ENCODE results near the gene EIF4B. TPM values are rescaled to one million over a fixed set of nuclear protein-coding genes. Genes with fewer than 3 reads are reported as not detected.
A peak's percentile ranks its signal among the peaks of the same experiment; 100 is the strongest.

EIF4B gene
- total RNA-seq, 6 experiments from 2014 or later, result 143 to 270 (median 180) TPM

- no peaks in the 10 kb centered on the region for H3K27me3 ChIP-seq
- peak; percentile 67 to 78 (median 74) for ATAC-seq
- WGBS (ENCODE audit: insufficient coverage, low coverage, low lambda C conversion rate, missing lambda C conversion rate), result 34% methylated on average over 4 of the region's 5 CpGs
Observed at GRCh38 chr12:53061404-53062010, 55.3 kb downstream of the EIF4B start.

GRCh38 chr12:53062011-53062961 lies 56.0 kb downstream of the EIF4B start:
- H3K4me1 ChIP-seq, result peaks cover 0 to 23% (median 14%) of the 10 kb centered on the region in 4 donors
- H3K36me3 ChIP-seq, result peaks cover 0 to 62% (median 29%) of the 10 kb centered on the region in 4 donors
- H3K4me3 ChIP-seq, result no peak overlapping the region
- WGBS (ENCODE audit: insufficient coverage, low coverage, low lambda C conversion rate, missing lambda C conversion rate), result 49% methylated on average over 5 of the region's 20 CpGs
- TF ChIP-seq POLR2A (IDR thresholded peaks at IDR 0.05), result no peak
- TF ChIP-seq CTCF (IDR thresholded peaks at IDR 0.05), result no peak
- H3K27ac ChIP-seq, result peak overlapping the region in 2 of 3 donors; percentile 26 to 57
- peak in 1 of 3 donors; percentile 51 for DNase-seq
- no peaks in the 10 kb centered on the region for H3K9me3 ChIP-seq
- no peak for ATAC-seq
- no peaks in the 10 kb centered on the region for H3K27me3 ChIP-seq
- intact Hi-C loops (cut with DNase I), result loop anchor here in 1 of 2 donors (5.0 to 10.0 kb wide), 3 partner anchors 35 to 133 kb away; partner anchors contain the start of gene IGFBP6

More at GRCh38 chr12:53061404-53062010, 55.3 kb downstream of the EIF4B start:
- Histone ChIP-seq H3K4me1 (peaks cover 0 to 23% (median 14%) of the 10 kb centered on the region in 4 donors), H3K4me3 (no peak overlapping the region), H3K9me3 (no peaks in the 10 kb centered on the region), H3K27ac (peak overlapping the region; percentile 26 to 57 (median 43)), H3K36me3 (peaks cover 0 to 70% (median 33%) of the 10 kb centered on the region in 4 donors)
- TF ChIP-seq POLR2A (IDR thresholded peaks at IDR 0.05) (no peak), CTCF (IDR thresholded peaks at IDR 0.05) (peak in 2 of 4 donors; percentile 5 to 38)
- intact Hi-C loops (cut with DNase I), result loop anchor here in 1 of 2 donors (5.0 to 10.0 kb wide), 3 partner anchors 36 to 133 kb away; partner anchors contain the start of gene IGFBP6
- peak; percentile 90 to 95 (median 92) for DNase-seq

- no peak overlapping the region for H3K4me3 ChIP-seq
- no peaks in the 10 kb centered on the region for H3K27me3 ChIP-seq
- WGBS (ENCODE audit: insufficient coverage, low coverage, low lambda C conversion rate, missing lambda C conversion rate), result 83% methylated on average over 6 of the region's 14 CpGs
- H3K36me3 ChIP-seq, result peaks cover 0 to 54% (median 25%) of the 10 kb centered on the region in 4 donors
- H3K4me1 ChIP-seq, result peaks cover 0 to 23% (median 14%) of the 10 kb centered on the region in 4 donors
- TF ChIP-seq CTCF (IDR thresholded peaks at IDR 0.05) (no peak), POLR2A (IDR thresholded peaks at IDR 0.05) (peak; percentile 9)
- no peak for ATAC-seq
- DNase-seq, result no peak
- no peaks in the 10 kb centered on the region for H3K9me3 ChIP-seq
- H3K27ac ChIP-seq, result peak overlapping the region in 1 of 3 donors; percentile 57
- intact Hi-C loops (cut with DNase I), result loop anchor here in 1 of 2 donors (5.0 to 10.0 kb wide), 3 partner anchors 34 to 132 kb away; partner anchors contain the start of gene IGFBP6
Observed at GRCh38 chr12:53062977-53063707, 56.9 kb downstream of the EIF4B start.
